GM12878 (cell line): ENCODE results near the gene CSTB. TPM values are rescaled to one million over a fixed set of nuclear protein-coding genes. Genes with fewer than 3 reads are reported as not detected.

Source experiments
- ATAC-seq: fragments of 200-7000 bp; cut with Tn5 transposase; 3 replicates; pipeline ENCODE4 v1.9.1; 2020; ENCODE audit warnings: mild to moderate bottlenecking, moderate library complexity
- BruUV-seq: library from RNA; stranded (reverse); fragments of 400-500 nt; replicated peaks from 2 replicates; lab custom pipeline; 2021; lab: Mats Ljungman, UMichigan
- CTCF ChIA-PET: fragments of 300-600 bp; sonication (Branson Sonifier 250); formaldehyde crosslinking; extraction: SDS; loops from one replicate; lab custom pipeline; 2021; ENCODE audit warnings: inconsistent platforms; lab: Yijun Ruan, JAX
- POLR2A ChIA-PET: fragments of 350-600 bp; formaldehyde crosslinking; extraction: SDS; loops from one replicate; lab custom pipeline; 2021; ENCODE audit warnings: inconsistent platforms; lab: Charles Lee
- RAD21 ChIA-PET: fragments of 300-600 bp; sonication (Branson Sonifier 250); formaldehyde crosslinking; loops from one replicate; lab custom pipeline; 2023; ENCODE audit warnings: antibody characterized with exemption; ENCODE audit not compliant: unreplicated experiment; lab: Charles Lee
- SMC1A ChIA-PET: fragments of 300-600 bp; sonication (Branson Sonifier 250); formaldehyde crosslinking; loops from one replicate; lab custom pipeline; 2023; ENCODE audit not compliant: unreplicated experiment, uncharacterized antibody; lab: Charles Lee
- DNase-seq: peaks from one replicate; pipeline ENCODE4 v3.0.0-alpha.2; 2011; ENCODE audit warnings: low read depth, low spot score
- FAIRE-seq: peaks from 3 replicates; lab custom pipeline; 2011; peaks lifted over from hg19 to GRCh38; lab: Jason Lieb, UNC
- H2AFZ ChIP-seq: 2 replicates; pipeline ENCODE4 v1.6.0; 2011; ENCODE audit warnings: low read depth, low read length, control low read depth; ENCODE audit not compliant: control insufficient read depth
- H3K27ac ChIP-seq: 2 replicates; pipeline ENCODE4 v1.5.1; 2011; ENCODE audit warnings: control low read depth; ENCODE audit not compliant: control insufficient read depth, insufficient read depth
- H3K27me3 ChIP-seq, 2 experiments: replicated peaks in 1 of 2; 2 replicates each; pipeline versions ENCODE4 v1.6.0 to v1.6.1; 2011; ENCODE audit warnings: low read length in 1 of 2; ENCODE audit not compliant: control insufficient read depth in 2 of 2, insufficient read depth in 2 of 2
- H3K36me3 ChIP-seq, 2 experiments: 2 replicates each; pipeline ENCODE4 v1.5.1; 2011; ENCODE audit warnings: low read length in 1 of 2; ENCODE audit not compliant: control insufficient read depth in 2 of 2, insufficient read depth in 2 of 2
- H3K4me1 ChIP-seq: 2 replicates; pipeline ENCODE4 v1.6.1; 2011; ENCODE audit warnings: mild to moderate bottlenecking, low read length, moderate library complexity, mixed read lengths; ENCODE audit not compliant: control insufficient read depth, insufficient read depth
- H3K4me2 ChIP-seq: 2 replicates; pipeline ENCODE4 v1.6.0; 2011; ENCODE audit warnings: control low read depth; ENCODE audit not compliant: control insufficient read depth, insufficient read depth
- H3K4me3 ChIP-seq: fragments of 200-600 bp; sonication (generic); 2 replicates; pipeline ENCODE4 v1.5.1; 2016
- H3K79me2 ChIP-seq: 2 replicates; pipeline ENCODE4 v1.6.0; 2011; ENCODE audit warnings: low read length; ENCODE audit not compliant: control insufficient read depth, insufficient read depth
- H3K9ac ChIP-seq: 2 replicates; pipeline ENCODE4 v1.8.0; 2011; ENCODE audit warnings: low read length, control low read depth, mixed read lengths; ENCODE audit not compliant: control insufficient read depth, insufficient read depth
- H3K9me3 ChIP-seq: replicated peaks from 3 replicates; pipeline ENCODE4 v1.5.1; 2011; ENCODE audit warnings: mild to moderate bottlenecking, low read length; ENCODE audit not compliant: control insufficient read depth, insufficient read depth
- H4K20me1 ChIP-seq: 2 replicates; pipeline ENCODE4 v1.6.0; 2011; ENCODE audit not compliant: control insufficient read depth, insufficient read depth
- CBX3 ChIP-seq: fragments of 200-600 bp; sonication (generic); IDR thresholded peaks from 2 replicates; pipeline ENCODE4 v1.6.1; 2016; ENCODE audit warnings: low read depth, borderline replicate concordance
- CEBPB ChIP-seq, 2 experiments: fragments of 150-350 bp in 1 of 2; IDR thresholded peaks; 2 replicates each; pipeline ENCODE4 v1.6.1; 2012 to 2014; ENCODE audit warnings: low read depth in 2 of 2, low read length in 2 of 2, borderline replicate concordance in 1 of 2, inconsistent platforms in 1 of 2
- FOXK2 ChIP-seq: fragments of 450-650 bp; IDR thresholded peaks from 2 replicates; pipeline ENCODE4 v1.6.1; 2017; ENCODE audit warnings: mild to moderate bottlenecking, moderate library complexity
- MEF2A ChIP-seq: IDR thresholded peaks from 2 replicates; pipeline ENCODE4 v1.6.1; 2011; ENCODE audit warnings: low read depth, mild to moderate bottlenecking, low read length, moderate library complexity; ENCODE audit not compliant: insufficient read depth
- NFXL1 ChIP-seq: fragments of 450-650 bp; IDR thresholded peaks from 2 replicates; pipeline ENCODE4 v1.6.1; 2017; ENCODE audit warnings: antibody characterized with exemption, mild to moderate bottlenecking, borderline replicate concordance
- NRF1 ChIP-seq: conservative IDR thresholded peaks from 2 replicates; pipeline ENCODE4 v1.6.1; 2011; ENCODE audit warnings: mild to moderate bottlenecking, low read depth, low read length, improper control_type of control experiment
- PBX3 ChIP-seq: IDR thresholded peaks from 2 replicates; pipeline ENCODE4 v1.6.1; 2011; ENCODE audit warnings: mild to moderate bottlenecking, low read depth, low read length, moderate library complexity; ENCODE audit not compliant: insufficient replicate concordance
- SMAD1 ChIP-seq: fragments of 450-650 bp; IDR thresholded peaks from 2 replicates; pipeline ENCODE4 v1.6.1; 2018; ENCODE audit warnings: mild to moderate bottlenecking, low read depth; ENCODE audit not compliant: partially characterized antibody
- ZBED1 ChIP-seq: IDR thresholded peaks from 2 replicates; pipeline ENCODE4 v1.6.1; 2016; ENCODE audit warnings: borderline replicate concordance
- WGBS: methylation state at CpG from one replicate; pipeline ENCODE4 v1.1.6; 2016; ENCODE audit warnings: low lambda C conversion rate; ENCODE audit not compliant: insufficient replicate concordance, insufficient coverage; ENCODE audit errors: missing lambda C conversion rate; 5-methylcytosine and 5-hydroxymethylcytosine counted together
- in situ Hi-C: fragments of 300-500 bp; cut with MboI; formaldehyde crosslinking; loops from 9 replicates; pipeline ENCODE4 v1.14.3; 2018; ENCODE audit warnings: mixed read lengths
- intact Hi-C: fragments of 100-400 bp; cut with micrococcal nuclease; formaldehyde crosslinking; loops from one replicate; pipeline ENCODE4 v1.14.2; 2022; ENCODE audit not compliant: unreplicated experiment
- polyA plus RNA-seq, 11 experiments: library from polyadenylated mRNA; depleted of rRNA in 4 of 11; unstranded in 6 of 11; stranded (reverse) in 5 of 11; fragments of >200 nt; fragmentation: Nextera tagmentation in 4 of 11; fragmentation: Illumina TruSeq in 1 of 11; extraction: Ambion mirVana in 4 of 11; extraction: Trizol in 1 of 11; gene quantifications; 1 replicate in 1 of 11; 2 replicates in 10 of 11; pipeline versions ENCODE4 v1.2.1 to v1.2.3, GENCODE V29; 2011 to 2016; ENCODE audit warnings: inconsistent platforms in 2 of 11, missing spikeins in 2 of 11, low read depth in 1 of 11
- total RNA-seq, 4 experiments: library from RNA; depleted of rRNA in 3 of 4; stranded (reverse); fragments of >200 nt in 3 of 4; fragmentation: Illumina TruSeq in 1 of 4; extraction: Trizol in 1 of 4; gene quantifications; 2 replicates each; pipeline versions ENCODE4 v1.2.1 to v1.2.3, GENCODE V29; 2013 to 2021

Gene CSTB
- total and polyA plus RNA-seq, 10 of the 15 experiments (the other 5 are each of a cell fraction or from before 2014, with no cell fraction given) = 12.5 to 82.7 (median 41.9) TPM

GRCh38 chr21:43755820-43756594 lies 20.1 kb downstream of the CSTB start:
- ATAC-seq (no peak), FAIRE-seq (no peak), DNase-seq (no peak)
- TF ChIP-seq CBX3 (no peak), SMAD1 (no peak), ZBED1 (no peak), FOXK2 (no peak), CEBPB (IDR thresholded peaks at IDR 0.05; ENCODE audit: borderline replicate concordance in 1 of 2, low read depth in 2 of 2, low read length in 2 of 2) (no peak), PBX3 (no peak), NRF1 (no peak), NFXL1 (no peak), MEF2A (no peak)
- H4K20me1 ChIP-seq = no peaks in the 10 kb centered on the region
- H3K9me3 ChIP-seq = no peaks in the 10 kb centered on the region
- H3K27ac ChIP-seq = no peak overlapping the region
- 95% methylated on average over 37 of the region's 37 CpGs for WGBS
- H3K4me2 ChIP-seq = no peak overlapping the region
- H3K4me1 ChIP-seq = no peaks in the 10 kb centered on the region
- H3K27me3 ChIP-seq = no peaks in the 10 kb centered on the region
- H3K36me3 ChIP-seq = peaks cover 11 to 37% of the 10 kb centered on the region in 2 experiments; a peak in 3 of 4 replicates
- ChIA-PET SMC1A (no interaction called here), CTCF (no interaction called here), POLR2A (no interaction called here), RAD21 (no interaction called here)
- no peak overlapping the region for H2AFZ ChIP-seq
- no peaks in the 10 kb centered on the region for H3K79me2 ChIP-seq
- in situ Hi-C loops = no loop called here
- intact Hi-C loops = no loop called here
- H3K4me3 ChIP-seq = no peak overlapping the region
- no peak overlapping the region for H3K9ac ChIP-seq
- no TSS peak for BruUV-seq
